Measurements from ENCODE around the gene DIPK2A.

Gene DIPK2A

DNA sequence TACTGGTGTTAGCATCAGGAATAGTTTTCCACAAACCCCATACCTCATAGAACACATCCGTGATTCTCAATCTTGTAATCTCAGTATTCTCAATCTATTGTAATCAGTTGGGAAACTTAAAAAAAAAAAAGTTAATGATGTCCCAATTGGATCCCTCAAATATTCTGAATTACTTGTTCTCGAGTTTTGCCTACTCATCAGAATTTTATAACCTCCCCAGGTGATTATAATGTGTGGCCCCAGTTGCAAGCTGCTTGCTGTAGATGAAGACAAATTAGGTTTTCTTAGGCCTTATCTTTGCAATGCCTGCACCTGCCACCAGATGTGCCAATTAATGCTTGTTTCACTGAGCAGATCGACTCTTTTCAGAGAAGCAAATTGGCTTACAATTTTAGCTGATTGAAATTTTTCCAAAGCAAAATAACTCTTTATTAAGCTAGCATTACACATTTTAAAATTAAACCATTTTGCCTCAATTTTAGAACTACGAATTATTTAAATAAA, 19.0 kb upstream of the DIPK2A start:
- POLR2A ChIA-PET: no interaction called here
- Histone ChIP-seq H3K4me3 (ENCODE audit: low read depth, low read length) (no peak overlapping the region), H3K36me3 (ENCODE audit: control insufficient read depth in 2 of 2, insufficient read depth in 1 of 2, low read length in 2 of 2) (no peaks in the 10 kb centered on the region), H3K4me1 (ENCODE audit: control insufficient read depth, insufficient read depth, low read length) (no peaks in the 10 kb centered on the region), H3K9me3 (ENCODE audit: control insufficient read depth, insufficient read depth, low read depth, low read length) (no peaks in the 10 kb centered on the region), H3K27ac (ENCODE audit: extremely low read depth, low read depth, low read length) (no peak overlapping the region)
- CTCF ChIA-PET: interaction anchor here (0.6 to 1.0 kb wide), 3 partner anchors 18 to 174 kb away, joined by 3 to 8 read pairs (median 5); no protein-coding TSS in a partner anchor
- TF ChIP-seq ZBTB20 (tag by site-specific recombination; IDR thresholded peaks at IDR 0.05) (no peak), ZNF341 (tag by site-specific recombination; IDR thresholded peaks at IDR 0.05; ENCODE audit: low read depth) (no peak), ZNF629 (tag by site-specific recombination; IDR thresholded peaks at IDR 0.05) (no peak)

DNA sequence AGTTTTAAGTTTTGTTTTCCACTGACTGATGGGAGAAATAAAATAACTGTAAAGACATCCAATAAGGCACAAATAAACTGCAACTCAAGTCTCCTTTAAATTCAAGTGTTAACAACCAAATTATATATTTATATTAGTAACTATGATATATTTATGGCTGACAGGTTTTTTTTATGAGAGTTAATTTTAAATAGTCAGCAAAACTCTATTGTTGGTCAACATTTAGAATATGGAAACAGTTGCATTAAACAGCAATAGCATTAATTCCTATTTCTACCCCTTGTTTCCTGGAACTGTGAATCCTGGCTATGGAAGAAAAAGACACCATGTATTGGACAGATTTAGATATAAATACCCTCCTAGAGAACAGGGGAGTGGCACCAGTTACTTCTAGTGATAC, 16.5 kb upstream of the DIPK2A start:
- POLR2A ChIA-PET: interaction anchor here (1.0 kb wide), 1 partner anchor 16 kb away, joined by 3 read pairs; the partner anchor contains the start of gene DIPK2A
- Histone ChIP-seq H3K4me3 (ENCODE audit: low read depth, low read length) (no peak overlapping the region), H3K27ac (ENCODE audit: extremely low read depth, low read depth, low read length) (no peak overlapping the region), H3K36me3 (ENCODE audit: control insufficient read depth in 2 of 2, insufficient read depth in 1 of 2, low read length in 2 of 2) (no peaks in the 10 kb centered on the region), H3K4me1 (ENCODE audit: control insufficient read depth, insufficient read depth, low read length) (no peaks in the 10 kb centered on the region), H3K9me3 (ENCODE audit: control insufficient read depth, insufficient read depth, low read depth, low read length) (no peaks in the 10 kb centered on the region)
- CTCF ChIA-PET: no interaction called here
- TF ChIP-seq ZIC2 (tag by site-specific recombination; IDR thresholded peaks at IDR 0.05) (no peak), ZNF747 (tag by site-specific recombination; IDR thresholded peaks at IDR 0.05) (no peak), ZNF16 (tag by site-specific recombination; IDR thresholded peaks at IDR 0.05; ENCODE audit: low read depth) (no peak), KLF8 (tag by site-specific recombination; IDR thresholded peaks at IDR 0.05) (no peak), ZNF394 (tag by site-specific recombination; IDR thresholded peaks at IDR 0.05; ENCODE audit: borderline replicate concordance) (no peak), ZEB2 (tag by site-specific recombination; IDR thresholded peaks at IDR 0.05) (no peak), ZNF366 (tag by site-specific recombination; conservative IDR thresholded peaks at IDR 0.05) (no peak), ZNF549 (tag by site-specific recombination; IDR thresholded peaks at IDR 0.05) (no peak), ZNF510 (tag by site-specific recombination; IDR thresholded peaks at IDR 0.05; ENCODE audit: insufficient replicate concordance) (no peak), ZSCAN30 (tag by site-specific recombination; IDR thresholded peaks at IDR 0.05) (no peak), MYNN (tag by site-specific recombination; IDR thresholded peaks at IDR 0.05; ENCODE audit: borderline replicate concordance) (no peak), ZFP3 (tag by site-specific recombination; IDR thresholded peaks at IDR 0.05; ENCODE audit: low read depth) (no peak)
- TF ChIP-seq, protein P1, sequence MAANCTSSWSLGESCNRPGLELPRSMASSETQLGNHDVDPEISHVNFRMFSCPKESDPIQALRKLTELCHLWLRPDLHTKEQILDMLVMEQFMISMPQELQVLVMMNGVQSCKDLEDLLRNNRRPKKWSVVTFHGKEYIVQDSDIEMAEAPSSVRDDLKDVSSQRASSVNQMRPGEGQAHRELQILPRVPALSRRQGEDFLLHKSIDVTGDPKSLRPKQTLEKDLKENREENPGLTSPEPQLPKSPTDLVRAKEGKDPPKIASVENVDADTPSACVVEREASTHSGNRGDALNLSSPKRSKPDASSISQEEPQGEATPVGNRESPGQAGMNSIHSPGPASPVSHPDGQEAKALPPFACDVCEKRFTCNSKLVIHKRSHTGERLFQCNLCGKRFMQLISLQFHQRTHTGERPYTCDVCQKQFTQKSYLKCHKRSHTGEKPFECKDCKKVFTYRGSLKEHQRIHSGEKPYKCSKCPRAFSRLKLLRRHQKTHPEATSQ (tag by site-specific recombination; IDR thresholded peaks at IDR 0.05): no peak
- TF ChIP-seq, protein P2, sequence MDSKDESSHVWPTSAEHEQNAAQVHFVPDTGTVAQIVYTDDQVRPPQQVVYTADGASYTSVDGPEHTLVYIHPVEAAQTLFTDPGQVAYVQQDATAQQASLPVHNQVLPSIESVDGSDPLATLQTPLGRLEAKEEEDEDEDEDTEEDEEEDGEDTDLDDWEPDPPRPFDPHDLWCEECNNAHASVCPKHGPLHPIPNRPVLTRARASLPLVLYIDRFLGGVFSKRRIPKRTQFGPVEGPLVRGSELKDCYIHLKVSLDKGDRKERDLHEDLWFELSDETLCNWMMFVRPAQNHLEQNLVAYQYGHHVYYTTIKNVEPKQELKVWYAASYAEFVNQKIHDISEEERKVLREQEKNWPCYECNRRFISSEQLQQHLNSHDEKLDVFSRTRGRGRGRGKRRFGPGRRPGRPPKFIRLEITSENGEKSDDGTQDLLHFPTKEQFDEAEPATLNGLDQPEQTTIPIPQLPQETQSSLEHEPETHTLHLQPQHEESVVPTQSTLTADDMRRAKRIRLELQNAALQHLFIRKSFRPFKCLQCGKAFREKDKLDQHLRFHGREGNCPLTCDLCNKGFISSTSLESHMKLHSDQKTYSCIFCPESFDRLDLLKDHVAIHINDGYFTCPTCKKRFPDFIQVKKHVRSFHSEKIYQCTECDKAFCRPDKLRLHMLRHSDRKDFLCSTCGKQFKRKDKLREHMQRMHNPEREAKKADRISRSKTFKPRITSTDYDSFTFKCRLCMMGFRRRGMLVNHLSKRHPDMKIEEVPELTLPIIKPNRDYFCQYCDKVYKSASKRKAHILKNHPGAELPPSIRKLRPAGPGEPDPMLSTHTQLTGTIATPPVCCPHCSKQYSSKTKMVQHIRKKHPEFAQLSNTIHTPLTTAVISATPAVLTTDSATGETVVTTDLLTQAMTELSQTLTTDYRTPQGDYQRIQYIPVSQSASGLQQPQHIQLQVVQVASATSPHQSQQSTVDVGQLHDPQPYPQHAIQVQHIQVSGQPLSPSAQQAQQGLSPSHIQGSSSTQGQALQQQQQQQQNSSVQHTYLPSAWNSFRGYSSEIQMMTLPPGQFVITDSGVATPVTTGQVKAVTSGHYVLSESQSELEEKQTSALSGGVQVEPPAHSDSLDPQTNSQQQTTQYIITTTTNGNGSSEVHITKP (tag by site-specific recombination; IDR thresholded peaks at IDR 0.05): no peak

DNA sequence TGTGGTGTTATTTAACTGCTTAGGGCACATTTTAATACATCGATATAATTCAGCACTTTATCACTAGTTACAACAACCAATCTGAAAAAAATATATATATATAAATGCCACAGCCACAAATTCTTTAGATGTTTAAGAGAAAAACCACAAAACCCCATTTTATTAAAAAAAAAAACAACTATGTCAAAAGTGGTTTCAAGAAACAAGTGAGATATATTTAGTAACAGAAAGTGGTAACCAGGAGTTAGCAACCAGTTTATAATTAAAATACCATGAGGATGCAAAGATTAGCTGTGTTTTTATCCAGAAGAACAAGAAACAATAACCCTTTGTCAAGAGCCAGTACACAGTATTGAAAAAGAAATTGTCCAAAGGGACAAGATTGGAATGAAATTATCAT, 14.8 kb upstream of the DIPK2A start:
- no peaks in the 10 kb centered on the region for H3K4me1 ChIP-seq (ENCODE audit: control insufficient read depth, insufficient read depth, low read length)
- ChIA-PET CTCF (interaction anchor here (0.9 to 1.2 kb wide), 2 partner anchors 15 to 170 kb away, joined by 3 to 5 read pairs; no protein-coding TSS in a partner anchor), POLR2A (interaction anchor here (1.1 kb wide), 1 partner anchor 15 kb away, joined by 7 read pairs; the partner anchor contains the start of gene DIPK2A)
- no peaks in the 10 kb centered on the region for H3K36me3 ChIP-seq (ENCODE audit: control insufficient read depth in 2 of 2, insufficient read depth in 1 of 2, low read length in 2 of 2)
- H3K27ac ChIP-seq (ENCODE audit: extremely low read depth, low read depth, low read length): no peak overlapping the region
- no peaks in the 10 kb centered on the region for H3K9me3 ChIP-seq (ENCODE audit: control insufficient read depth, insufficient read depth, low read depth, low read length)
- H3K4me3 ChIP-seq (ENCODE audit: low read depth, low read length): no peak overlapping the region
- TF ChIP-seq BCL11A (tag by site-specific recombination; IDR thresholded peaks at IDR 0.05; ENCODE audit: low read depth) (no peak), ZNF521 (tag by site-specific recombination; IDR thresholded peaks at IDR 0.05) (no peak), ZNF768 (tag by site-specific recombination; IDR thresholded peaks at IDR 0.05) (no peak), SCRT2 (tag by site-specific recombination; IDR thresholded peaks at IDR 0.05) (no peak), ZNF221 (tag by site-specific recombination; IDR thresholded peaks at IDR 0.05; ENCODE audit: borderline replicate concordance) (no peak), ZNF610 (tag by site-specific recombination; IDR thresholded peaks at IDR 0.05; ENCODE audit: borderline replicate concordance) (no peak)
- TF ChIP-seq, protein P3, sequence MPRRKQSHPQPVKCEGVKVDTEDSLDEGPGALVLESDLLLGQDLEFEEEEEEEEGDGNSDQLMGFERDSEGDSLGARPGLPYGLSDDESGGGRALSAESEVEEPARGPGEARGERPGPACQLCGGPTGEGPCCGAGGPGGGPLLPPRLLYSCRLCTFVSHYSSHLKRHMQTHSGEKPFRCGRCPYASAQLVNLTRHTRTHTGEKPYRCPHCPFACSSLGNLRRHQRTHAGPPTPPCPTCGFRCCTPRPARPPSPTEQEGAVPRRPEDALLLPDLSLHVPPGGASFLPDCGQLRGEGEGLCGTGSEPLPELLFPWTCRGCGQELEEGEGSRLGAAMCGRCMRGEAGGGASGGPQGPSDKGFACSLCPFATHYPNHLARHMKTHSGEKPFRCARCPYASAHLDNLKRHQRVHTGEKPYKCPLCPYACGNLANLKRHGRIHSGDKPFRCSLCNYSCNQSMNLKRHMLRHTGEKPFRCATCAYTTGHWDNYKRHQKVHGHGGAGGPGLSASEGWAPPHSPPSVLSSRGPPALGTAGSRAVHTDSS (tag by site-specific recombination; IDR thresholded peaks at IDR 0.05): no peak
- TF ChIP-seq, protein P4, sequence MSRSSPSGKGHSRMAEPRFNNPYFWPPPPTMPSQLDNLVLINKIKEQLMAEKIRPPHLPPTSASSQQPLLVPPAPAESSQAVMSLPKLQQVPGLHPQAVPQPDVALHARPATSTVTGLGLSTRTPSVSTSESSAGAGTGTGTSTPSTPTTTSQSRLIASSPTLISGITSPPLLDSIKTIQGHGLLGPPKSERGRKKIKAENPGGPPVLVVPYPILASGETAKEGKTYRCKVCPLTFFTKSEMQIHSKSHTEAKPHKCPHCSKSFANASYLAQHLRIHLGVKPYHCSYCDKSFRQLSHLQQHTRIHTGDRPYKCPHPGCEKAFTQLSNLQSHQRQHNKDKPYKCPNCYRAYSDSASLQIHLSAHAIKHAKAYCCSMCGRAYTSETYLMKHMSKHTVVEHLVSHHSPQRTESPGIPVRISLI (tag by site-specific recombination; IDR thresholded peaks at IDR 0.05): no peak
